SU-DHL-6 (cell line): ENCODE results near the gene REG4.

Source experiments
- EZH2phosphoT487 ChIP-seq: fragments of 200-600 bp; sonication (generic), shearing (Covaris generic); conservative IDR thresholded peaks from 2 replicates; pipeline ENCODE4 v1.6.1; 2018; ENCODE audit warnings: mild to moderate bottlenecking, antibody characterized with exemption, low read length, moderate library complexity, mixed read lengths
- TF ChIP-seq, protein P1 (sequence below): fragments of 200-600 bp; sonication (generic); IDR thresholded peaks from one replicate; pipeline ENCODE4 v1.5.1; 2017; ENCODE audit warnings: antibody characterized with exemption, mild to moderate bottlenecking, low read length, moderate library complexity; ENCODE audit not compliant: insufficient read depth, poor library complexity, severe bottlenecking

DNA sequence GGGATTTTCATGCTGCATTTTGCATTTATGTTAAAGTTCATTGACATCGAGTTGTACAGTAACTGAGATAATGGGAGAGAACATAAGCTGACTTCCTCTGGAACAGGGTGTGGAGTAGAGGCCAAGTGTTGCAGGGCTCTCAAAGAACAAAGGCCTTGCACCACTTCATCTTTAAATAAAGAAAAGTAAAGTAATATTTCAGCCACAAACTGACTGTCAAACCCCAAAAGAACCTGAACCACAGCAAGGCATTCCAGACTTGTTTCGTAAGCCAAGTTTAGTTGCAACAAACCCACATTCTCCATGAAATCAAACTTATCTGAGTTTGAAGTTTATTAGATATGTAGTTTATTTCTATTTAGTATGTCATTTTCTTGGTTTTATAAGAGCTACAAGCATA is 23.5 kb downstream of the REG4 start:
- TF ChIP-seq, protein P1, sequence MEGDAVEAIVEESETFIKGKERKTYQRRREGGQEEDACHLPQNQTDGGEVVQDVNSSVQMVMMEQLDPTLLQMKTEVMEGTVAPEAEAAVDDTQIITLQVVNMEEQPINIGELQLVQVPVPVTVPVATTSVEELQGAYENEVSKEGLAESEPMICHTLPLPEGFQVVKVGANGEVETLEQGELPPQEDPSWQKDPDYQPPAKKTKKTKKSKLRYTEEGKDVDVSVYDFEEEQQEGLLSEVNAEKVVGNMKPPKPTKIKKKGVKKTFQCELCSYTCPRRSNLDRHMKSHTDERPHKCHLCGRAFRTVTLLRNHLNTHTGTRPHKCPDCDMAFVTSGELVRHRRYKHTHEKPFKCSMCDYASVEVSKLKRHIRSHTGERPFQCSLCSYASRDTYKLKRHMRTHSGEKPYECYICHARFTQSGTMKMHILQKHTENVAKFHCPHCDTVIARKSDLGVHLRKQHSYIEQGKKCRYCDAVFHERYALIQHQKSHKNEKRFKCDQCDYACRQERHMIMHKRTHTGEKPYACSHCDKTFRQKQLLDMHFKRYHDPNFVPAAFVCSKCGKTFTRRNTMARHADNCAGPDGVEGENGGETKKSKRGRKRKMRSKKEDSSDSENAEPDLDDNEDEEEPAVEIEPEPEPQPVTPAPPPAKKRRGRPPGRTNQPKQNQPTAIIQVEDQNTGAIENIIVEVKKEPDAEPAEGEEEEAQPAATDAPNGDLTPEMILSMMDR: no peak
- TF ChIP-seq EZH2phosphoT487: no peak
